Smooth muscle cell (in vitro differentiated cells): ENCODE results near the gene ARSG. TPM values are rescaled to one million over a fixed set of nuclear protein-coding genes. Genes with fewer than 3 reads are reported as not detected.

Experiments
- DNase-seq: peaks from one replicate; lab custom pipeline; 2025; ENCODE audit not compliant: unreplicated experiment; lab: John Stamatoyannopoulos, UW
- H2AFZ ChIP-seq: fragments of 200-600 bp; sonication (generic); 2 replicates; pipeline ENCODE4 v1.6.0; 2016; ENCODE audit warnings: antibody characterized with exemption, low read depth, mild to moderate bottlenecking
- H3F3A ChIP-seq: fragments of 200-600 bp; sonication (generic); 2 replicates; pipeline ENCODE4 v1.6.0; 2017; ENCODE audit warnings: antibody characterized with exemption, low read depth
- H3K27ac ChIP-seq: fragments of 200-600 bp; sonication (generic); 2 replicates; pipeline ENCODE4 v1.5.1; 2016; ENCODE audit warnings: low read depth, mild to moderate bottlenecking
- H3K27me3 ChIP-seq: fragments of 200-600 bp; sonication (generic); 2 replicates; pipeline ENCODE4 v1.6.1; 2016; ENCODE audit warnings: low read depth, mild to moderate bottlenecking
- H3K36me3 ChIP-seq: fragments of 200-600 bp; sonication (generic); 2 replicates; pipeline ENCODE4 v1.5.1; 2016; ENCODE audit warnings: low read depth
- H3K4me1 ChIP-seq: fragments of 200-600 bp; sonication (generic); 2 replicates; pipeline ENCODE4 v1.5.1; 2016; ENCODE audit warnings: low read depth
- H3K4me2 ChIP-seq: fragments of 200-600 bp; sonication (generic); 2 replicates; pipeline ENCODE4 v1.6.0; 2016; ENCODE audit warnings: mild to moderate bottlenecking
- H3K4me3 ChIP-seq: fragments of 200-600 bp; sonication (generic); 2 replicates; pipeline ENCODE4 v1.5.1; 2016; ENCODE audit warnings: mild to moderate bottlenecking
- H3K79me2 ChIP-seq: fragments of 200-600 bp; sonication (generic); 2 replicates; pipeline ENCODE4 v1.6.0; 2016; ENCODE audit warnings: low read depth, mild to moderate bottlenecking
- H3K9ac ChIP-seq: fragments of 200-600 bp; sonication (generic); 2 replicates; pipeline ENCODE4 v1.6.0; 2016; ENCODE audit warnings: low read depth
- H3K9me3 ChIP-seq: fragments of 200-600 bp; sonication (generic); replicated peaks from 2 replicates; pipeline ENCODE4 v1.5.1; 2016; ENCODE audit warnings: low read depth
- H4K20me1 ChIP-seq: fragments of 200-600 bp; sonication (generic); 2 replicates; pipeline ENCODE4 v1.6.0; 2016; ENCODE audit warnings: low read depth
- CTCF ChIP-seq: fragments of 200-600 bp; sonication (generic); IDR thresholded peaks from 2 replicates; pipeline ENCODE4 v1.5.1; 2017; ENCODE audit warnings: borderline replicate concordance, mild to moderate bottlenecking, antibody characterized with exemption; ENCODE audit not compliant: insufficient read depth, poor library complexity, severe bottlenecking
- WGBS: methylation state at CpG from one replicate; pipeline ENCODE4 v1.1.7; 2016; ENCODE audit warnings: low lambda C conversion rate; 5-methylcytosine and 5-hydroxymethylcytosine counted together
- polyA plus RNA-seq: library from polyadenylated mRNA; unstranded; fragments of >200 nt; fragmentation: Nextera tagmentation; extraction: Ambion mirVana; gene quantifications from 2 replicates; pipeline ENCODE4 v1.2.1, GENCODE V29; 2016
- total RNA-seq: library from RNA; depleted of rRNA; stranded (reverse); fragments of >200 nt; gene quantifications from 2 replicates; pipeline ENCODE4 v1.2.3, GENCODE V29; 2014

Gene ARSG
- total and polyA plus RNA-seq, 2 experiments from 2014 or later: 1.0 to 2.4 TPM

DNA sequence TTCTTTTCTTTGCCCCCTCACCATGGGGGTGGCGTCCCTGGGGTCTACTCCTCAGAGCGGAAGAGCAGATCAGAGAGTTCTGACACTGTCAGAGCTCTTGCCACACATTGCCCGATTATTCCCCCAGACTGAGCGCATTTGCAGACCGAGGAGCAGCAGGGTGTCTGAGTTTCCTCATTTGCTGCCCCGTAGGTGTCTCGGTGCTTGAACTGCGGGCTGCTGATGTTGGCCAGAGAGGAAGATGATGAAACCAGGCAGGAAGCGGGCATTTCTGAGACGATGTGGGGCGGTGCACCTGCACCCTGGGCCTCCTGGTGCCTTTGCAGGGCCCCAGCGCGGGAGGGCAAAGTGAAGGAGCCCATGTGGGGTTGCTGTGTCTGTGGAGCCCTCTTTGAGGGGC is 55.2 kb downstream of the ARSG start:
- Histone ChIP-seq H2AFZ (no peak overlapping the region), H3F3A (no peaks in the 10 kb centered on the region), H3K36me3 (no peaks in the 10 kb centered on the region), H3K4me1 (peaks cover 28% of the 10 kb centered on the region), H3K4me2 (no peak overlapping the region), H3K9ac (no peak overlapping the region), H3K27ac (no peak overlapping the region), H3K79me2 (no peaks in the 10 kb centered on the region), H3K4me3 (no peak overlapping the region), H3K27me3 (no peaks in the 10 kb centered on the region), H3K9me3 (no peaks in the 10 kb centered on the region), H4K20me1 (no peaks in the 10 kb centered on the region)
- WGBS: 91% methylated on average over 13 of the region's 13 CpGs
- no peak for TF ChIP-seq CTCF
- DNase-seq: no peak

- Histone ChIP-seq H4K20me1 (no peaks in the 10 kb centered on the region), H3K27ac (no peak overlapping the region), H3K9me3 (no peaks in the 10 kb centered on the region), H3K4me1 (peaks cover 28% of the 10 kb centered on the region), H2AFZ (no peak overlapping the region), H3F3A (no peaks in the 10 kb centered on the region), H3K4me3 (no peak overlapping the region), H3K79me2 (no peaks in the 10 kb centered on the region), H3K36me3 (no peaks in the 10 kb centered on the region), H3K9ac (no peak overlapping the region), H3K27me3 (no peaks in the 10 kb centered on the region), H3K4me2 (no peak overlapping the region)
- 96% methylated on average over 6 of the region's 6 CpGs for WGBS
- DNase-seq: no peak
- TF ChIP-seq CTCF: no peak
Observed at GRCh38 chr17:68347380-68347779, 56.1 kb downstream of the ARSG start.

- no peak for TF ChIP-seq CTCF
- Histone ChIP-seq H4K20me1 (no peaks in the 10 kb centered on the region), H3K79me2 (no peaks in the 10 kb centered on the region)
Observed at GRCh38 chr17:68349157-68349556, 57.9 kb downstream of the ARSG start.

GRCh38 chr17:68351395-68351794 is 60.1 kb downstream of the ARSG start:
- 85% methylated on average over 7 of the region's 7 CpGs for WGBS

More at GRCh38 chr17:68349157-68349556, 57.9 kb downstream of the ARSG start:
- WGBS: 94% methylated on average over 4 of the region's 4 CpGs
- Histone ChIP-seq H3K36me3 (no peaks in the 10 kb centered on the region), H3K4me2 (no peak overlapping the region), H3K4me3 (no peak overlapping the region), H3K27me3 (no peaks in the 10 kb centered on the region), H3K27ac (no peak overlapping the region), H3K4me1 (peaks cover 28% of the 10 kb centered on the region), H3K9ac (no peak overlapping the region), H3F3A (no peaks in the 10 kb centered on the region), H3K9me3 (no peaks in the 10 kb centered on the region), H2AFZ (no peak overlapping the region)
- no peak for DNase-seq

More at GRCh38 chr17:68351395-68351794, 60.1 kb downstream of the ARSG start:
- H4K20me1 ChIP-seq: no peaks in the 10 kb centered on the region
- no peak overlapping the region for H3K9ac ChIP-seq
- peaks cover 9% of the 10 kb centered on the region for H3K4me1 ChIP-seq
- H2AFZ ChIP-seq: no peak overlapping the region
- DNase-seq: no peak
- H3F3A ChIP-seq: peaks cover 3% of the 10 kb centered on the region
- no peak for TF ChIP-seq CTCF
- H3K4me2 ChIP-seq: no peak overlapping the region
- H3K9me3 ChIP-seq: no peaks in the 10 kb centered on the region
- H3K4me3 ChIP-seq: no peak overlapping the region
- H3K36me3 ChIP-seq: no peaks in the 10 kb centered on the region
- no peaks in the 10 kb centered on the region for H3K79me2 ChIP-seq
- H3K27ac ChIP-seq: no peak overlapping the region
- no peaks in the 10 kb centered on the region for H3K27me3 ChIP-seq
